HT1080 (cell line): ENCODE measurements around the gene OR52A1. TPM values are rescaled to one million over a fixed set of nuclear protein-coding genes. Genes with fewer than 3 reads are reported as not detected.

Source experiments
- DNase-seq: peaks from one replicate; pipeline ENCODE4 v3.0.0-alpha.2; 2015; ENCODE audit warnings: low read depth
- total RNA-seq: library from RNA; depleted of rRNA; stranded (reverse); fragments of >200 nt; shearing (Covaris generic); gene quantifications from 2 replicates; pipeline ENCODE4 v1.2.3, GENCODE V29; 2014; rRNA removed

OR52A1 gene
- total RNA-seq, 1 experiment from 2014 or later, result not detected

DNA sequence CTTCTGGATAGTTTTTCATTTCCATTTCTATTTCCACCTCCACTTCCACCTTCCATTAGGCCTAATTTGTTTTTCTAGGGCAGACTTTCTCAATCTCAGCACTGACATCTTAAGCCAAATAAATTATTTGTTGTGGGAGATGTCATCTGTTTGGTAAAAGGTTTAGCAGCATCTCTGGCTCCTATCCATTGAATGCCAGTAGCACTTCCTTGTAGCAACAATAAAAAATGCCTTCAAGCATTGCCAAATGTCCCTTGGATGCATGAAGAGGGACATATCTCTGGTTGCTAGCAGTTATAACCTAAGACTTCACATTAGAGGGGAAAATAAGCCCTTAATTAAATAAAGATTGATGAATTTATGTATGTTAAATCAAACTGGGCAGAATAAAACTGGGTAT, 18.3 kb downstream of the OR52A1 start:
- DNase-seq, result no peak

DNA sequence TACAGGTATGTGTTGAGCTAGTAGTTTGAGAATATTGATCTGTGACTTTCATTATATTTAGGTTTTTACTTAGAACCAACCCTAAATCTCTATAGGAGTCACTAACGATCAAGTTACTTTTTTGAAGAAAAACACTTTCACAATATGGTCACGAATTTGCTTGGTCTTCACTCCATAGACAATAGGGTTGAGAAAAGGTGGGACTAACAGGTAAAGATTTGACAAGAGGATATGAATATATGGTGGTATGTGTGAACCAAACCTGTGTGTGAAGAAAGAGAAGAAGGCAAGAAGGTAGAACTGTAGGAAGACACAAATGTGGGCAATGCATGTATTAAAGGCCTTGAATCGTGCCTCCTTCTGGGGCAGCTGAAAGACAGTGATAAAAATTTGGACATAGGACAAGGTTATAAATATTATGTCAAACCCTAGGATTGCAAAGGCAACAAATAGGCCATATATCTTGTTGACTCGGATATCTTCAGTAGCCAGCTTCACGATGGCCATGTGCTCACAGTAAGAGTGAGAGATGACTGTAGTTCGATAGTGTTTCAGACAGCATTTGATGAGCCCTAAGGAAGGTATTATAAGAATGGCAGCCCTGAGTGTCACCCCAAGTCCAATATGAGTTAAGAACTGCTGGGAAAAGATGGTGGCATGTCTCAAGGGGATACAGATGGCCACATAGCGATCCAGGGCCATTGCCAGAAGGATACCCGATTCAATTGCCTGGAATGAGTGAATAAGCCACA, 22.8 kb downstream of the OR52A1 start:
- DNase-seq, result no peak

DNA sequence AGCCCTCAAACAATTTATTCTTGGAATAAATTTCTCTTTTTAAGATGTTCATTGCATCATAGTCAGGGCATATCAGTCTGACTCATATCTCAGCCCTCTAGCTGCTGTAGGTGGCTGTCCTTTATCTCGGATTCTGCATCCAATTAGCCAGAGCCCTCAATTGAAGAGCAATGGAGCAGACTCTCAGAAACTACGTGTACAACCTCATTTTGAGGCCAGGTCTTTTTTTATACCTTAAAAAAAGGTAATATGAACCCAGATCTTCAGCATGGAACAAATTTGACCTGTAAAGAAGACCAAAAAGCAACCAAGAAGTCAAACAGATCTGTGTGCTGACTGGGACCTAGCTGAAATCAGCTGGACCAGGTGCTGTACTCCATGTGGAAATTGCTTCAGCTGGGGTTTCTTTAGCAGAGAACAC, 25.1 kb downstream of the OR52A1 start:
- no peak for DNase-seq

DNA sequence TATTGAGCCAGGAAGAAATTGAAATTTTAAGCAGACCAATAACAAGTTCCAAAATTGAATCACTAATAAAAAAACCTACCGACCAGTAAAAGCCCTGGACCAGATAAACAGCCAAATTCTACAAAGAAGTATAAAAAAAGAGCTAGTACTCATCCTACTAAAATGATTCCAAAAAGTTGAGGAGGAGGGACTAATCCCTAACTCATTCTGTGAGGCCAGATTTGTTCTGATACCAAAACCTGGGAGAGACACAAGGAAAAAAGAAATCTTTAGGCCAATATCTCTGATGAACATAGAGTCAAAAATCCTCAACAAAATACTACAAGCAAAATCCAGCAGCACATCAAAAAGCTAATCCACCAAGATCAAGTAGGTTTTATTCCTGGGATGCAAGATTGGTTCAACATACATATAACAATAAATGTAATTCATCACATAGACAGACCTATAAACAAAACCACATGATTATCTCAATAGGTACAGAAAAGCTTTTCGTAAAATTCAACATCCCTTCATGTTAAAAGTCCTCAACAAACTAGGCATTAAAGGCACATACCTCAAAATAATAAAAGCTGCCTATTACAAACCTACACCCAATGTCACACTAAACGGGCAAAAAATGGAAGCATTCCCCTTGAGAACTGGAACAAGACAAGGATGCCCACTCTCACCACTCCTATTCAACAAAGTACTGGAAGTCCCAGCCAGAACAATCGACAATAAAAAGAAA, 29.5 kb downstream of the OR52A1 start:
- DNase-seq, result no peak

DNA sequence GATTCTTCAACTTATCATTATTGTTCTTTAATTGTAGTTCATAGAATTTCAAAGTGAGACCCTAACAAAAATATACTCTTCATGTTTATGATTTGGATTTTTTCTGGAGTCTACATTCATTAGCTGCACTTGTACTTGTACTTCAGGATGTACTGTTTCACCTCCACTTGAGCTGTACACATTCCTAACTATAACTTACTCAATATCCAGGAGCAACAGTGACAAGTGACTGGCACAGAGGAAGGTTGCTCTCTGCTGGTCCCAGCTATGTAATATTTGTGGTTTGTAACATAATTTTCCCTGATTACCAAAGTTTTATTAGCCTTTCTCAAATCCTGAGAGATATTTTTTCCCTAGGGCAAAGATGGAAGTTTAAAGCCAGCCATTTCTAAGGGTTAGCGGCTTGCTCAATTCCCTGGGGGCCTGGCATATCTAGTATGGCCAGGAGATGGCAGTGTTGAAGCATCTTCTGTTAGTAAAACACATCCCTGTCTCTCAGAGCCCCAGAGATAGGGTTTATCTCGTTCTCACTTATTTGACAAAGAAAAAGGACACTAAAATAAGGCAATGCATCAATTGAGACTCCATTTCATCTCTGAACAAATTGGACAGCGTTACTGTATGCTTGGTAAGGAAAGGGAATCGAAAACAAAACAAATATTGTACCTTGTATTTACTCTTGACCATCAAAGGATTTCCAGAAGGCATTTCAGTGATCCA, 30.6 kb downstream of the OR52A1 start:
- peak; percentile 58 for DNase-seq

DNA sequence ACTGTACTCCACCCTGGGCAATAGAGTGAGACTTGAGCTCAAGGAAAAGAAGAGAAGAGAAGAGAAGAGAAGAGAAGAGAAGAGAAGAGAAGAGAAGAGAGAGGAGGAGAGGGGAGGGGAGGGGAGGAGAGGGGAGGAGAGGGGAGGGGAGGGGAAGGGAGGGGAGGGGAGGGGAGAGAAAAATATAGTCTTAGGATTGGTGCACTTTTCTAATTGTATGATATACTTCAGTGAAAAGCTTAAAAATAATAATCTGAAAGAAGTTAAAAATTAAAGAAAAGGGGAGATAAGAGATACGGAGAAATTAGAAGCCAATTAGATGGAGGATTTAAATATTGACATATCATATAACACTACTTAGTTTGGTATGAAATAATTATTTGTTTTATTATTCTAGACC, 35.7 kb downstream of the OR52A1 start:
- no peak for DNase-seq

DNA sequence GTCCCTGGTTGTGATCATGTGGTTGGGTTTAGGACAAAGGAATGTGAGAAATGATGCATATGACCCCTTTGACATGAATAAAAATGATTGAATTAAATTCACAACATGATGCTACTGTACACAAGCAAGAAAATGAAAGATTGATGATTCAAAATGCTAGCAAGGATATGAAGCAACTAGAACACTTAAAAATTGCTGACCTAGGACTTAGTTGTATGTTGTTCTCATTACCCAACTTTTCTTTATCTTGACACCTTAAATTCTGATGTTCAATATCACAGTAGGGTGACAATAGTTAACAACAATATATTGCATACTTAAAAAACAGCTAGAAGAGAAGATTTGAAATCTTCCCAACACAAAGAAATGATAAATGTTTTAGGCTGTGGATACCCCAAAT, 37.0 kb downstream of the OR52A1 start:
- no peak for DNase-seq

DNA sequence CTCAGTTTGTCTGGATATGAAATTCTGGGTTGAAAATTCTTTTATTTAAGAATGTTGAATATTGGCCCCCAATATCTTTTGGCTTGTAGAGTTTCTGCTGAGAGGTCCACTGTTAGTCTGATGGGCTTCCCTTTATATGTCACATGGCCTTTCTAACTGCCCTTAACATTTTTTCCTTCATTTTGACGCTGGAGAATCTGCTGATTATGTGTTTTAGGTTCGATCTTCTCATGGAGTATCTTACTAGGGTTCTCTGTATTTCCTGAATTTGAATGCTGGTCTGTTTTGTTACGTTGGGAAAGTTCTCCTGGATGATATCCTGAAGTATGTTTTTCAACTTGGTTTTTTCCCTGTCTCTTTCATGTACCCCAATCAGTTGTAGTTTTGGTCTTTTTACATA, 39.2 kb downstream of the OR52A1 start:
- DNase-seq, result no peak

DNA sequence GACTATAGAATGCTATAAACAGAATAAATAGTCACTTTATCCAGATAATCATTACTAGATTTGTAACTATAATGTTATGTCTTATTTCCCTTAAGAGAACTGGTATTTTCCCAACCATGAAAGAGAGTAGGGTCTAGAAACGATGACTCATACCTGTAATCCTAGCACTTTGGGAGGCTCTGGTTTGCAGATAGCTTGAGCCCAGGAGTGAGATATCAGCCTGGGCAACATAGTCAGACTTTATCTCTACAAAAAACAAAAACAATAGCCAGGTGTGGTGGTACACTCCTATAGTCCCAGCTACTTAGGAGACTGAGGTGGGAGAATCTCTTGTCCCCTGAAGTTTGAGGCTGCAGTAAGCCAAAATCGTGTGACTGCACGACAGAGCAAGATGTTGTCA, 47.3 kb downstream of the OR52A1 start:
- DNase-seq, result no peak

DNA sequence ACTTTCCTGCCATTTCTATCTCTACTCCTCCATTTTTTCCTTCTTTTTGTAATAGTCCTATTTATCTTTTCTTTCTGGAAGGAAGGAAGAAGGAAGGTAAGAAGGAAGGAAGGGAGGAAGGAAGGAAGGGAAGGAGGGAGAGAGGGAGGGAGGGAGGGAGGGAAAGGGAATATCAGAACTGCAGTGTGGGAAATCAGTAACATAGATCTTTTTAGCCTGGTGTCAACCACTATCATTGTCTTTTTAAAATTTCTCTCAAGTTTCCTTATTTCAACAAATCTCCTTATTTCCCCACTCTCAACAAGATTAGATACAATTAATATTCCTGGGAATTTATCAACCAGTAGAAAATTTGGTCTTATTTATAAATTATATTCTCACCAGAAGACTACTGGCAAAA, 51.5 kb downstream of the OR52A1 start:
- DNase-seq, result no peak

DNA sequence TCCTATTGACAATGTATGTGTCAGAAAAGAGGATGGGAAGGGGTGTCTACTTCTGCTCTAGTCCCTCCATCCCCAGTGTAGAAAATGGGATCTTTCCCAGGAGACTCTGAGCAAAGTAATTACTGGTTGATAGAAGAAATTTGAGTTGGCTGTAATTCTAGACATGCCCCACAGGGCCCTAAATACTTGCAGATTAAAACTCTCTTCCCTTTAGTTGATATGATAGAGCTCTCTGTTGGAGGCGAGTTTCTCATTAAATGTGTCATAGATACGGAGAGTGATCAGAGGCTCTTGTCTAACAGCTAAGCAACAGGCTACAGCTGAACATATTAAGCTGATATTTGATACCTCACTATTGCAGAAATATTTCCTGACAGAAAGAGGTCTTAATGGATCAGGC, 52.3 kb downstream of the OR52A1 start:
- no peak for DNase-seq

DNA sequence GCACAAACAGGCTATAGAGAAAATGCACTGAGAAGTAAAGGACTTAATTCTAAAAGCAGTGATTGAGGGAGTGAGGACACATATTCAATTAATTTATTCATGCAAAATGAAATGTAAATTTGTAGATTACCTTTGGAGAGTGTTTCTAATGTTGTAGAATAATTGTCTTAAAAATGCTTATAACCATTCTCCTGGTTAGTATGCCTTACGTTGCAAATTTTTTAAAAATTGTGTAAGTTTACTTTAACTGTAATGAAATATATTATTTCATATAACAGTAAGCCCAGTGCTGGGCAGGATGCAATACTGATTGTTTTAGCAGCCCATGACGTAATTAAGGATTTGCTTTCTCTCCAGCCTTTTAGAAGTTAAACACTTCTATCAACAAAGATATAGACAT, 58.5 kb downstream of the OR52A1 start:
- no peak for DNase-seq

Other genes starting within 250 kb of the OR52A1 start
- not detected in 2 replicates for gene OR51G2, start 235.4 kb downstream of the OR52A1 start, total RNA-seq
- not detected in 2 replicates for gene OR51G1, start 230.4 kb downstream of the OR52A1 start, total RNA-seq
- not detected in 2 replicates for gene OR51A4, start 207.2 kb downstream of the OR52A1 start, total RNA-seq
- not detected in 2 replicates for gene OR51A2, start 199.0 kb downstream of the OR52A1 start, total RNA-seq
- gene OR51L1, start 159.9 kb downstream of the OR52A1 start, total RNA-seq, result not detected in 2 replicates
- not detected in 2 replicates for gene OR52J3, start 108.2 kb downstream of the OR52A1 start, total RNA-seq
- gene OR52E2, start 95.1 kb downstream of the OR52A1 start, total RNA-seq, result not detected in 2 replicates
- gene OR52E1, start 85.2 kb downstream of the OR52A1 start, total RNA-seq, result not detected in 2 replicates
- not detected in 2 replicates for gene OR52A5, start 16.4 kb downstream of the OR52A1 start, total RNA-seq
- not detected in 2 replicates for gene OR51V1, start 45.9 kb upstream of the OR52A1 start, total RNA-seq
- not detected in 2 replicates for gene HBB, start 72.3 kb upstream of the OR52A1 start, total RNA-seq
- not detected in 2 replicates for gene HBD, start 79.7 kb upstream of the OR52A1 start, total RNA-seq
- gene HBG1, start 95.1 kb upstream of the OR52A1 start, total RNA-seq, result 0.31 TPM in 1 of 2 replicates, not detected in the other
- gene HBG2, start 100.0 kb upstream of the OR52A1 start, total RNA-seq, result 15.1 and 19.5 TPM in 2 replicates
- 157 and 165 TPM in 2 replicates for gene HBE1, start 115.2 kb upstream of the OR52A1 start, total RNA-seq
- gene OR51B4, start 147.2 kb upstream of the OR52A1 start, total RNA-seq, result 21.5 and 33.4 TPM in 2 replicates
- 4.4 and 5.8 TPM in 2 replicates for gene OR51B2, start 169.5 kb upstream of the OR52A1 start, total RNA-seq
- gene OR51B5, start 188.8 kb upstream of the OR52A1 start, total RNA-seq, result 118 and 147 TPM in 2 replicates
- gene OR51B6, start 196.8 kb upstream of the OR52A1 start, total RNA-seq, result not detected in 2 replicates
- not detected in 2 replicates for gene OR51M1, start 229.1 kb upstream of the OR52A1 start, total RNA-seq